ENCODE results near the gene HYI. TPM values are rescaled to one million over a fixed set of nuclear protein-coding genes. Genes with fewer than 3 reads are reported as not detected.

Gene HYI
- total RNA-seq, 1 donor from 2014 or later, result 50.9 TPM

Other genes starting within 250 kb of the HYI start
- gene TMEM125, start 183.9 kb downstream of the HYI start, total RNA-seq, result 12.1 TPM
- gene C1orf210, start 168.3 kb downstream of the HYI start, total RNA-seq, result 12.0 TPM
- gene TIE1, start 152.9 kb downstream of the HYI start, total RNA-seq, result 21.4 TPM
- 0.55 TPM for gene MPL, start 116.1 kb downstream of the HYI start, total RNA-seq
- gene CDC20, start 95.0 kb downstream of the HYI start, total RNA-seq, result 2.0 TPM
- 135 TPM for gene ELOVL1, start 85.9 kb downstream of the HYI start, total RNA-seq
- 30.0 TPM for gene MED8, start 64.1 kb downstream of the HYI start, total RNA-seq
- gene SZT2, start 64.0 kb downstream of the HYI start, total RNA-seq, result 105 TPM
- gene PTPRF, start 77.0 kb upstream of the HYI start, total RNA-seq, result 405 TPM
- 62.9 TPM for gene KDM4A, start 196.2 kb upstream of the HYI start, total RNA-seq